H1 (cell line): ENCODE measurements around the gene TDP1. TPM values are rescaled to one million over a fixed set of nuclear protein-coding genes. Genes with fewer than 3 reads are reported as not detected.

Source experiments
- CTCF ChIA-PET: fragments of 300-600 bp; sonication (Branson Sonifier 250); formaldehyde crosslinking; loops from one replicate; lab custom pipeline; 2021; ENCODE audit not compliant: partially characterized antibody; lab: Charles Lee
- POLR2A ChIA-PET: fragments of 300-600 bp; sonication (Branson Sonifier 250); formaldehyde crosslinking; loops from one replicate; lab custom pipeline; 2021; ENCODE audit warnings: inconsistent platforms; ENCODE audit not compliant: partially characterized antibody; lab: Charles Lee
- DNase-seq, 2 experiments: peaks; one replicate each; pipeline versions ENCODE4 v3.0.0 to v3.0.0-alpha.2; 2010 to 2022; ENCODE audit warnings: low spot score in 2 of 2, low read depth in 1 of 2, mixed read lengths in 1 of 2
- FAIRE-seq: peaks from 2 replicates; lab custom pipeline; 2011; peaks lifted over from hg19 to GRCh38; lab: Jason Lieb, UNC
- H2AFZ ChIP-seq: 2 replicates; pipeline ENCODE4 v1.8.1; 2012; ENCODE audit warnings: low read length, inconsistent platforms
- H2AK5ac ChIP-seq: 2 replicates; pipeline ENCODE4 v1.6.1; 2013; ENCODE audit warnings: low read depth, low read length
- H2BK120ac ChIP-seq: replicated peaks from 2 replicates; pipeline ENCODE3; 2013; ENCODE audit warnings: low read depth, low read length, inconsistent platforms
- H2BK12ac ChIP-seq: 2 replicates; pipeline ENCODE4 v1.6.1; 2013; ENCODE audit warnings: low read depth, low read length
- H2BK15ac ChIP-seq: 2 replicates; pipeline ENCODE4 v1.6.1; 2013; ENCODE audit warnings: low read length
- H2BK20ac ChIP-seq: 2 replicates; pipeline ENCODE4 v1.6.1; 2013; ENCODE audit warnings: low read length
- H2BK5ac ChIP-seq: 2 replicates; pipeline ENCODE4 v1.6.1; 2013; ENCODE audit warnings: low read depth, low read length
- H3K14ac ChIP-seq: 2 replicates; pipeline ENCODE4 v1.6.1; 2013; ENCODE audit warnings: inconsistent platforms; ENCODE audit not compliant: insufficient read length
- H3K18ac ChIP-seq: 2 replicates; pipeline ENCODE4 v1.6.1; 2013; ENCODE audit warnings: low read length; ENCODE audit errors: extremely low read depth
- H3K23ac ChIP-seq: 2 replicates; pipeline ENCODE4 v1.6.1; 2013; ENCODE audit warnings: inconsistent platforms; ENCODE audit not compliant: insufficient read length
- H3K23me2 ChIP-seq: 2 replicates; pipeline ENCODE4 v1.6.1; 2013; ENCODE audit warnings: low read depth, low read length
- H3K27ac ChIP-seq: 2 replicates; pipeline ENCODE4 v1.6.1; 2011; ENCODE audit warnings: low read depth, low read length, inconsistent platforms
- H3K27me3 ChIP-seq, 4 experiments: replicated peaks in 1 of 4; 1 replicate in 1 of 4; 2 replicates in 3 of 4; pipeline versions ENCODE4 v1.6.1 to v1.8.1; 2011 to 2013; ENCODE audit warnings: low read length in 3 of 4, mild to moderate bottlenecking in 3 of 4, inconsistent platforms in 2 of 4, mixed read lengths in 2 of 4, moderate library complexity in 1 of 4; ENCODE audit not compliant: control insufficient read depth in 3 of 4, insufficient read depth in 3 of 4; ENCODE audit errors: extremely low read depth in 1 of 4
- H3K36me3 ChIP-seq, 4 experiments: 2 replicates each; pipeline versions ENCODE4 v1.6.1 to v1.8.1; 2011 to 2013; ENCODE audit warnings: mild to moderate bottlenecking in 4 of 4, low read length in 3 of 4, moderate library complexity in 2 of 4, control low read depth in 1 of 4, inconsistent platforms in 1 of 4; ENCODE audit not compliant: insufficient read depth in 4 of 4, control insufficient read depth in 2 of 4
- H3K4ac ChIP-seq: replicated peaks from 2 replicates; pipeline ENCODE3; 2013; ENCODE audit warnings: low read length, low read depth, mixed read lengths, inconsistent platforms; ENCODE audit not compliant: insufficient read length
- H3K4me1 ChIP-seq, 4 experiments: replicated peaks in 1 of 4; 1 replicate in 1 of 4; 2 replicates in 3 of 4; pipeline versions ENCODE4 v1.6.1 to v1.8.1; 2011 to 2013; ENCODE audit warnings: low read length in 3 of 4, inconsistent platforms in 2 of 4, mixed read lengths in 1 of 4; ENCODE audit not compliant: insufficient read depth in 4 of 4, control insufficient read depth in 3 of 4
- H3K4me2 ChIP-seq, 2 experiments: 2 replicates each; pipeline versions ENCODE4 v1.6.1 to v1.8.1; 2011 to 2013; ENCODE audit warnings: low read depth in 2 of 2, low read length in 2 of 2, control low read depth in 1 of 2, inconsistent platforms in 1 of 2, mild to moderate bottlenecking in 1 of 2; ENCODE audit not compliant: insufficient read depth in 1 of 2
- H3K4me3 ChIP-seq, 4 experiments: fragments of 200-600, 300-600 bp in 1 of 4; sonication (generic), shearing (Covaris generic), sonication (Bioruptor Twin) in 1 of 4; 2 replicates each; pipeline versions ENCODE4 v1.5.1 to v1.8.1; 2011 to 2016; ENCODE audit warnings: low read length in 4 of 4, low read depth in 3 of 4, control low read depth in 2 of 4, inconsistent platforms in 2 of 4, mild to moderate bottlenecking in 2 of 4, mixed read lengths in 1 of 4, moderate library complexity in 1 of 4; ENCODE audit not compliant: insufficient read depth in 2 of 4; ENCODE audit errors: extremely low read depth in 1 of 4
- H3K56ac ChIP-seq: replicated peaks from 2 replicates; pipeline ENCODE3; 2013; ENCODE audit warnings: low read depth, mild to moderate bottlenecking, mixed read lengths, low read length, inconsistent platforms; ENCODE audit not compliant: insufficient read length
- H3K79me1 ChIP-seq: 2 replicates; pipeline ENCODE4 v1.6.1; 2013; ENCODE audit warnings: low read depth, low read length, control low read depth
- H3K79me2 ChIP-seq, 2 experiments: 2 replicates each; pipeline versions ENCODE4 v1.6.1 to v1.8.1; 2012 to 2013; ENCODE audit warnings: low read length in 2 of 2, mild to moderate bottlenecking in 2 of 2, inconsistent platforms in 1 of 2; ENCODE audit not compliant: insufficient read depth in 2 of 2, control insufficient read depth in 1 of 2
- H3K9ac ChIP-seq, 4 experiments: replicated peaks in 1 of 4; 1 replicate in 1 of 4; 2 replicates in 3 of 4; pipeline versions ENCODE4 v1.6.1 to v1.8.1; 2011 to 2013; ENCODE audit warnings: low read depth in 3 of 4, low read length in 3 of 4, control low read depth in 2 of 4, mild to moderate bottlenecking in 2 of 4, moderate library complexity in 2 of 4, inconsistent platforms in 1 of 4; ENCODE audit errors: extremely low read depth in 1 of 4
- H3K9me3 ChIP-seq, 2 experiments: 2 replicates each; pipeline versions ENCODE4 v1.6.1 to v1.8.1; 2012 to 2013; ENCODE audit warnings: mild to moderate bottlenecking in 2 of 2, moderate library complexity in 2 of 2, control low read depth in 1 of 2, inconsistent platforms in 1 of 2, low read depth in 1 of 2, low read length in 1 of 2, mixed read lengths in 1 of 2; ENCODE audit not compliant: insufficient read depth in 2 of 2
- H4K20me1 ChIP-seq, 2 experiments: replicated peaks in 1 of 2; 2 replicates each; pipeline versions ENCODE3 to v1.8.1; 2011 to 2013; ENCODE audit warnings: inconsistent platforms in 2 of 2, low read length in 2 of 2, mild to moderate bottlenecking in 1 of 2; ENCODE audit not compliant: insufficient read depth in 2 of 2, control insufficient read depth in 1 of 2
- H4K5ac ChIP-seq: 2 replicates; pipeline ENCODE4 v1.6.1; 2013; ENCODE audit warnings: low read length, low read depth, mixed read lengths, inconsistent platforms; ENCODE audit not compliant: insufficient read length
- H4K8ac ChIP-seq: 2 replicates; pipeline ENCODE4 v1.8.0; 2013; ENCODE audit warnings: mild to moderate bottlenecking, moderate library complexity, low read length, inconsistent platforms; ENCODE audit not compliant: insufficient read depth; ENCODE audit errors: extremely low read depth
- H4K91ac ChIP-seq: replicated peaks from 2 replicates; pipeline ENCODE3; 2013; ENCODE audit warnings: low read length, mixed read lengths, inconsistent platforms; ENCODE audit not compliant: insufficient read length
- GTF2F1 ChIP-seq: IDR thresholded peaks from 2 replicates; pipeline ENCODE4 v1.6.1; 2012; ENCODE audit warnings: low read depth, low read length, improper control_type of control experiment, borderline replicate concordance
- JUND ChIP-seq: IDR thresholded peaks from 2 replicates; pipeline ENCODE4 v1.6.1; 2011; ENCODE audit warnings: mild to moderate bottlenecking, improper control_type of control experiment, low read length
- MAFK ChIP-seq: IDR thresholded peaks from 2 replicates; pipeline ENCODE4 v1.6.1; 2012; ENCODE audit warnings: low read depth, mild to moderate bottlenecking, improper control_type of control experiment, low read length
- NRF1 ChIP-seq: IDR thresholded peaks from 2 replicates; pipeline ENCODE4 v1.6.1; 2011; ENCODE audit warnings: mild to moderate bottlenecking, low read depth, low read length, improper control_type of control experiment
- WGBS, 2 experiments: shearing (Covaris generic) in 1 of 2; methylation state at CpG; one replicate each; pipeline versions ENCODE4 v1.1.6 to v1.1.7; 2013 to 2015; ENCODE audit warnings: low lambda C conversion rate in 2 of 2, mixed read lengths in 2 of 2, inconsistent platforms in 1 of 2, low coverage in 1 of 2, missing lambda C conversion rate in 1 of 2; ENCODE audit not compliant: insufficient replicate concordance in 2 of 2, insufficient coverage in 1 of 2, insufficient read length in 1 of 2; ENCODE audit errors: extremely low coverage in 1 of 2, missing lambda C conversion rate in 1 of 2; 5-methylcytosine and 5-hydroxymethylcytosine counted together
- polyA plus RNA-seq, 7 experiments: library from polyadenylated mRNA; depleted of rRNA in 3 of 7; stranded (reverse) in 5 of 7; unstranded in 2 of 7; fragments of >200 nt in 5 of 7; fragments of 200-250 nt in 2 of 7; gene quantifications; 1 replicate in 5 of 7; 2 replicates in 1 of 7; 4 replicates in 1 of 7; pipeline versions ENCODE4 v1.2.1 to v1.2.3, GENCODE V29; 2011 to 2013; ENCODE audit warnings: missing spikeins in 2 of 7, mixed read lengths in 2 of 7
- total RNA-seq: library from RNA; stranded (reverse); fragmentation: NEBNext Ultra II Directional; extraction: Animal tissue kit (Norgen Biotek cat#: 25700); gene quantifications from 2 replicates; pipeline ENCODE4 v1.2.1, GENCODE V29; 2021
- TF ChIP-seq, protein P1 (sequence below), 3 experiments: IDR thresholded peaks; 1 replicate in 2 of 3; 2 replicates in 1 of 3; pipeline versions ENCODE4 v1.5.1 to v1.6.1; 2011; ENCODE audit warnings: low read length in 3 of 3, mild to moderate bottlenecking in 3 of 3, inconsistent platforms in 2 of 3, low read depth in 1 of 3, moderate library complexity in 1 of 3; ENCODE audit not compliant: insufficient read depth in 1 of 3; ENCODE audit errors: control extremely low read depth in 1 of 3
- TF ChIP-seq, protein P2 (sequence below): IDR thresholded peaks from 2 replicates; pipeline ENCODE4 v1.6.1; 2012; ENCODE audit warnings: inconsistent platforms

Gene TDP1
- total and polyA plus RNA-seq, 2 of the 8 experiments (the other 6 are each of a cell fraction or from before 2014, with no cell fraction given) = 32.2 to 69.9 TPM

GRCh38 chr14:90040411-90040810 is 84.7 kb downstream of the TDP1 start:
- H2BK120ac ChIP-seq = no peak overlapping the region
- H4K8ac ChIP-seq = no peak overlapping the region
- no peak overlapping the region for H3K4me2 ChIP-seq
- ChIA-PET CTCF (interaction anchor here (1.3 kb wide), 1 partner anchor 66 kb away, joined by 4 read pairs; no protein-coding TSS in a partner anchor), POLR2A (no interaction called here)
- no peak overlapping the region for H3K27ac ChIP-seq
- no peak overlapping the region for H4K91ac ChIP-seq
- no peak overlapping the region for H3K4me3 ChIP-seq
- FAIRE-seq (no peak), DNase-seq (no peak)
- WGBS, 2 experiments = 97% methylated on average over 3 of the region's 3 CpGs; no CpG with 5 or more reads in 1 of the 2 experiments
- H3K9me3 ChIP-seq = no peaks in the 10 kb centered on the region
- H3K9ac ChIP-seq = no peak overlapping the region
- H3K23me2 ChIP-seq = no peaks in the 10 kb centered on the region
- H3K56ac ChIP-seq = no peak overlapping the region
- no peak overlapping the region for H2BK12ac ChIP-seq
- peaks cover 0 to 12% (median 3%) of the 10 kb centered on the region in 4 experiments; a peak in 2 of 8 replicates for H3K36me3 ChIP-seq
- H2BK5ac ChIP-seq = no peak overlapping the region
- no peak for TF ChIP-seq GTF2F1
- no peak for TF ChIP-seq MAFK
- no peak for TF ChIP-seq JUND
- TF ChIP-seq, protein P1, sequence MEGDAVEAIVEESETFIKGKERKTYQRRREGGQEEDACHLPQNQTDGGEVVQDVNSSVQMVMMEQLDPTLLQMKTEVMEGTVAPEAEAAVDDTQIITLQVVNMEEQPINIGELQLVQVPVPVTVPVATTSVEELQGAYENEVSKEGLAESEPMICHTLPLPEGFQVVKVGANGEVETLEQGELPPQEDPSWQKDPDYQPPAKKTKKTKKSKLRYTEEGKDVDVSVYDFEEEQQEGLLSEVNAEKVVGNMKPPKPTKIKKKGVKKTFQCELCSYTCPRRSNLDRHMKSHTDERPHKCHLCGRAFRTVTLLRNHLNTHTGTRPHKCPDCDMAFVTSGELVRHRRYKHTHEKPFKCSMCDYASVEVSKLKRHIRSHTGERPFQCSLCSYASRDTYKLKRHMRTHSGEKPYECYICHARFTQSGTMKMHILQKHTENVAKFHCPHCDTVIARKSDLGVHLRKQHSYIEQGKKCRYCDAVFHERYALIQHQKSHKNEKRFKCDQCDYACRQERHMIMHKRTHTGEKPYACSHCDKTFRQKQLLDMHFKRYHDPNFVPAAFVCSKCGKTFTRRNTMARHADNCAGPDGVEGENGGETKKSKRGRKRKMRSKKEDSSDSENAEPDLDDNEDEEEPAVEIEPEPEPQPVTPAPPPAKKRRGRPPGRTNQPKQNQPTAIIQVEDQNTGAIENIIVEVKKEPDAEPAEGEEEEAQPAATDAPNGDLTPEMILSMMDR (IDR thresholded peaks at IDR 0.05; ENCODE audit: control extremely low read depth in 1 of 3, insufficient read depth in 1 of 3, low read depth in 1 of 3, low read length in 3 of 3) = no peak
- TF ChIP-seq, protein P2, sequence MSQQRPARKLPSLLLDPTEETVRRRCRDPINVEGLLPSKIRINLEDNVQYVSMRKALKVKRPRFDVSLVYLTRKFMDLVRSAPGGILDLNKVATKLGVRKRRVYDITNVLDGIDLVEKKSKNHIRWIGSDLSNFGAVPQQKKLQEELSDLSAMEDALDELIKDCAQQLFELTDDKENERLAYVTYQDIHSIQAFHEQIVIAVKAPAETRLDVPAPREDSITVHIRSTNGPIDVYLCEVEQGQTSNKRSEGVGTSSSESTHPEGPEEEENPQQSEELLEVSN = no peak
- no peak for TF ChIP-seq NRF1
- H4K20me1 ChIP-seq = peaks cover 0 to 7% of the 10 kb centered on the region in 2 experiments
- no peaks in the 10 kb centered on the region for H3K79me2 ChIP-seq
- no peak overlapping the region for H2BK15ac ChIP-seq
- H3K4ac ChIP-seq = no peak overlapping the region
- H2BK20ac ChIP-seq = no peak overlapping the region
- no peak overlapping the region for H2AK5ac ChIP-seq
- H3K18ac ChIP-seq = no peak overlapping the region
- H3K79me1 ChIP-seq = no peaks in the 10 kb centered on the region
- no peak overlapping the region for H2AFZ ChIP-seq
- H3K4me1 ChIP-seq = no peaks in the 10 kb centered on the region
- no peaks in the 10 kb centered on the region for H3K27me3 ChIP-seq
- H3K14ac ChIP-seq = no peak overlapping the region
- no peak overlapping the region for H4K5ac ChIP-seq
- no peak overlapping the region for H3K23ac ChIP-seq
